ENCODE results near the gene LAMB1. TPM values are rescaled to one million over a fixed set of nuclear protein-coding genes. Genes with fewer than 3 reads are reported as not detected.

LAMB1 gene
- polyA plus RNA-seq, 1 experiment = 204 TPM

- POLR2A ChIA-PET = no interaction called here
- DNase-seq (ENCODE audit: low read depth) = no peak
- no peak for TF ChIP-seq CTCF (IDR thresholded peaks at IDR 0.05; ENCODE audit: insufficient read depth, low read depth, low read length)
- H3K27me3 ChIP-seq (ENCODE audit: control insufficient read depth, insufficient read depth, low read length) = no peaks in the 10 kb centered on the region
- CTCF ChIA-PET = no interaction called here
- H3K4me3 ChIP-seq (ENCODE audit: low read depth, low read length) = no peak overlapping the region
- no peaks in the 10 kb centered on the region for H3K36me3 ChIP-seq (ENCODE audit: control insufficient read depth, insufficient read depth, low read length)
Measured at GRCh38 chr7:108020585-108020984, 17.6 kb upstream of the LAMB1 start.

- CTCF ChIA-PET = interaction anchor here (1.2 kb wide), 1 partner anchor 21 kb away, joined by 3 read pairs; no protein-coding TSS in a partner anchor
- TF ChIP-seq CTCF (IDR thresholded peaks at IDR 0.05; ENCODE audit: insufficient read depth, low read depth, low read length) = no peak
- Histone ChIP-seq H3K36me3 (ENCODE audit: control insufficient read depth, insufficient read depth, low read length) (no peaks in the 10 kb centered on the region), H3K27me3 (ENCODE audit: control insufficient read depth, insufficient read depth, low read length) (no peaks in the 10 kb centered on the region), H3K4me3 (ENCODE audit: low read depth, low read length) (no peak overlapping the region)
- POLR2A ChIA-PET = no interaction called here
- DNase-seq (ENCODE audit: low read depth) = no peak
Measured at GRCh38 chr7:108018668-108019067, 15.7 kb upstream of the LAMB1 start.

- no peaks in the 10 kb centered on the region for H3K27me3 ChIP-seq (ENCODE audit: control insufficient read depth, insufficient read depth, low read length)
- POLR2A ChIA-PET = no interaction called here
- no peak overlapping the region for H3K4me3 ChIP-seq (ENCODE audit: low read depth, low read length)
- H3K36me3 ChIP-seq (ENCODE audit: control insufficient read depth, insufficient read depth, low read length) = no peaks in the 10 kb centered on the region
- no peak for DNase-seq (ENCODE audit: low read depth)
- CTCF ChIA-PET = interaction anchor here (0.6 to 4.0 kb wide), 7 partner anchors 14 to 113 kb away, joined by 3 to 11 read pairs (median 4); partner anchors contain the start of genes LAMB1 and LAMB4
- no peak for TF ChIP-seq CTCF (IDR thresholded peaks at IDR 0.05; ENCODE audit: insufficient read depth, low read depth, low read length)
Measured at GRCh38 chr7:108017776-108018151, 14.8 kb upstream of the LAMB1 start.

- CTCF ChIA-PET = interaction anchor here (0.6 to 4.0 kb wide), 15 partner anchors 10 to 322 kb away, joined by 3 to 12 read pairs (median 4); partner anchors contain the start of gene LAMB1
- Histone ChIP-seq H3K4me3 (ENCODE audit: low read depth, low read length) (no peak overlapping the region), H3K36me3 (ENCODE audit: control insufficient read depth, insufficient read depth, low read length) (no peaks in the 10 kb centered on the region), H3K27me3 (ENCODE audit: control insufficient read depth, insufficient read depth, low read length) (no peaks in the 10 kb centered on the region)
- POLR2A ChIA-PET = no interaction called here
- peak; percentile 45 for TF ChIP-seq CTCF (IDR thresholded peaks at IDR 0.05; ENCODE audit: insufficient read depth, low read depth, low read length)
- DNase-seq (ENCODE audit: low read depth) = no peak
Measured at GRCh38 chr7:108016841-108017775, 14.1 kb upstream of the LAMB1 start.

GRCh38 chr7:108015740-108016139, 12.8 kb upstream of the LAMB1 start:
- DNase-seq (ENCODE audit: low read depth) = no peak
- TF ChIP-seq CTCF (IDR thresholded peaks at IDR 0.05; ENCODE audit: insufficient read depth, low read depth, low read length) = no peak
- ChIA-PET CTCF (interaction anchor here (1.5 to 4.0 kb wide), 5 partner anchors 10 to 17 kb away, joined by 4 to 12 read pairs (median 8); partner anchors contain the start of gene LAMB1), POLR2A (interaction anchor here (1.0 kb wide), 1 partner anchor 78 kb away, joined by 4 read pairs; no protein-coding TSS in a partner anchor)
- Histone ChIP-seq H3K4me3 (ENCODE audit: low read depth, low read length) (no peak overlapping the region), H3K27me3 (ENCODE audit: control insufficient read depth, insufficient read depth, low read length) (no peaks in the 10 kb centered on the region), H3K36me3 (ENCODE audit: control insufficient read depth, insufficient read depth, low read length) (no peaks in the 10 kb centered on the region)

Data from BJ (cell line).